ENCODE results near the gene TNNI3K.

The TNNI3K gene

DNA sequence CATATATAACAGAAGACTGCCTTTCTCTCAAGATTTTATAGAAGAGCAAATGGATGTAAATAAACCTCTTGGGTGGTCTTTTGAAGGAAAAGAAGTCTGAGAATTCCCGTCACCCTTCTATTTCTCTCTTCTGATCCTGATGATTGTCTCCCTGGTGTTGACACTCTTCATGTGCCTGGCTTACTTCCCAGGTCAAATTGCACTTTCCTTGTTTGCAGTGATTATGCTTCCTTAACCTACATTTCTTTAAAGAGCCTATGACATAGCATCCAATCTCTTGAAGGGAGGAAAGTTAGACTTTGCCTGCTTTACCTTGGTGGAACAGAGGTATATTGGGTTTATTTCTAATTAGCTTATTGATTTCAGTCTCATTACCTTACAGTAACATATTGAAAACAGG lies 197.1 kb downstream of the TNNI3K start:
- no peaks in the 10 kb centered on the region for H3K4me1 Mint-ChIP-seq
- no peaks in the 10 kb centered on the region for H3K36me3 Mint-ChIP-seq
- H3K4me3 Mint-ChIP-seq = no peak overlapping the region
- no peaks in the 10 kb centered on the region for H3K9me3 Mint-ChIP-seq
- no peak overlapping the region for H3K27ac Mint-ChIP-seq
- H3K27me3 Mint-ChIP-seq = no peaks in the 10 kb centered on the region

GRCh38 chr1:74434321-74434720 lies 199.1 kb downstream of the TNNI3K start:
- Mint-ChIP-seq H3K4me3 (no peak overlapping the region), H3K4me1 (no peaks in the 10 kb centered on the region), H3K27ac (no peak overlapping the region), H3K9me3 (no peaks in the 10 kb centered on the region), H3K27me3 (no peaks in the 10 kb centered on the region), H3K36me3 (no peaks in the 10 kb centered on the region)

DNA sequence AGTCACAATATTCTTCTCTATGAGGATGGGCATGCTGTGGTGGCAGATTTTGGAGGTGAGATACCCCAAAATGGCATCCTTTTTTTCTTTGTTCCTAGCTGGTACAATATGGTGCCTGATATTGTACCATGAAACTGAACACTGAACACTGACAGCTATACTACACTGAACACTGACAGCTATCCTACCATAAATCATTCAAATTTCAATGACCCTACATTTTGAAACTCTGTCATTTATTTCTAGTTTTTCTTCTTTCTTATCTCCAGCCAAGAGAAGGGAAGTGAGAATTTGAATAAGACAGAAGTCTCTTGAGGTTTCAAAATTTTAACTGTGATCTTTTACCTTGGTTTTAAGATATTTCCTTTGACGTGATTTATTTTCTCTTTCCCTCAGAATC lies 200.9 kb downstream of the TNNI3K start:
- H3K9me3 Mint-ChIP-seq = no peaks in the 10 kb centered on the region
- H3K27ac Mint-ChIP-seq = no peak overlapping the region
- no peak overlapping the region for H3K4me3 Mint-ChIP-seq
- H3K36me3 Mint-ChIP-seq = no peaks in the 10 kb centered on the region
- H3K4me1 Mint-ChIP-seq = no peaks in the 10 kb centered on the region
- no peaks in the 10 kb centered on the region for H3K27me3 Mint-ChIP-seq

- no peak overlapping the region for H3K27ac Mint-ChIP-seq
- H3K27me3 Mint-ChIP-seq = no peaks in the 10 kb centered on the region
- no peaks in the 10 kb centered on the region for H3K9me3 Mint-ChIP-seq
- no peaks in the 10 kb centered on the region for H3K4me1 Mint-ChIP-seq
- no peak overlapping the region for H3K4me3 Mint-ChIP-seq
- no peaks in the 10 kb centered on the region for H3K36me3 Mint-ChIP-seq
Measured at GRCh38 chr1:74437035-74437434, 201.8 kb downstream of the TNNI3K start.

DNA sequence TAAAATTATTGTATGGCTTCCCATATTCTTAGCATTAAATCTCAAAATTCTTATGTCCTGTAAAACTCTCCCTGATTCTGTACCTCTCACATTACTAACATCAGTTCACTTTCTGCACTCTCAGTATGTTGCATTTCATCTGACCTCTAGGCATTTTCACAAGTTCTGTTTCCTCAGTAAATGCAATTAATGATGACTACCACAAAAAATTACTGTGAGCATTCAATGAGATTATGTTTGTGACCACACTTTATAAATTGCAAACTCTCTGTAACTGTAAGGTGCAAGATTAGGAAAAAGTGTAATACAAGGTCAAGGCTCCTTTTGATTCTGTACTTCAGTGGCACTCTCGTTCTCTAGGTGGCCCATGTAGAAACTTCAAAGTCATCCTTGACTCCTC lies 216.8 kb downstream of the TNNI3K start:
- Mint-ChIP-seq H3K9me3 (peaks cover 9% of the 10 kb centered on the region), H3K27ac (no peak overlapping the region), H3K4me3 (no peak overlapping the region), H3K36me3 (no peaks in the 10 kb centered on the region), H3K4me1 (no peaks in the 10 kb centered on the region), H3K27me3 (no peaks in the 10 kb centered on the region)

DNA sequence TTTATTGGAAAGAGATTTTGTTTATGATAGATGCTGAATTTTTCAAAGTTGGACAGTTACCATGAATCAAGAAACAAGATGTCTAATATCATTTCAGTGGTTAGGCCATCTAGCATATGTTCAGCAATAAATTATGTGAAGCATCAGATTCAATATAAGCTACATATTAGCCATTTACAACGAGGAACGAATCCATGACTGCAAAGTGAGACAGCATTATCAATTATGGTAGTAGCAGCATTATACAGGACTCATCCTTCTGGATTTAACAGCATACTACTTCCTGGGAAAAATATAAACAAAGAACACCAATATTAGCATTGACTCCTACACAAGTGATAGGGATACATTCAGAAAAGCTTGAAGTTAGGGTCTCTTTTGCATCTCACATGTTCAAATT lies 218.1 kb downstream of the TNNI3K start:
- Mint-ChIP-seq H3K4me1 (no peaks in the 10 kb centered on the region), H3K27ac (no peak overlapping the region), H3K36me3 (no peaks in the 10 kb centered on the region), H3K9me3 (peaks cover 9% of the 10 kb centered on the region), H3K27me3 (no peaks in the 10 kb centered on the region), H3K4me3 (no peak overlapping the region)

DNA sequence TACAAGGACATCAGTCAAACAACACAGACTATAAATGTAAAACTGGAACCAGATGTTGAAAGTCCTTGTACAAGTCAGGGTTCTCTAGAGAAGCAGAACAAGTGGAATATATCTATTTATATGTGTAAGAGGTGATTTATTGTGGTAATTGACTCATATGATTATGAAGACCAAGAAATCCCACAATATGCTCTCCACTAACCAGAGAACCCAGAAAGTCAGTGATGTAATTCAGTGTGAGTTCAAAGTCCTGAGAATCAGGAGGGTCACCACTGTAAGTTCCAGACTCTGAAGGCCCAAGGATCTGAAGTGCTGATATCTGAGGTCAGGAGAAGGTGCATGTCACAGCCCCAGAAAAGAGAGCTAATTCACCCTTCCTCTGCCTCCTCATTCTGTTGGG lies 220.2 kb downstream of the TNNI3K start:
- Mint-ChIP-seq H3K4me1 (no peaks in the 10 kb centered on the region), H3K36me3 (no peaks in the 10 kb centered on the region), H3K27me3 (no peaks in the 10 kb centered on the region), H3K4me3 (no peak overlapping the region), H3K27ac (no peak overlapping the region), H3K9me3 (peaks cover 14% of the 10 kb centered on the region)

GRCh38 chr1:74457253-74457652 lies 222.1 kb downstream of the TNNI3K start:
- peaks cover 5% of the 10 kb centered on the region for H3K9me3 Mint-ChIP-seq
- H3K27me3 Mint-ChIP-seq = no peaks in the 10 kb centered on the region
- no peaks in the 10 kb centered on the region for H3K4me1 Mint-ChIP-seq
- H3K27ac Mint-ChIP-seq = no peak overlapping the region
- H3K36me3 Mint-ChIP-seq = no peaks in the 10 kb centered on the region
- no peak overlapping the region for H3K4me3 Mint-ChIP-seq

GRCh38 chr1:74463333-74463988 lies 228.3 kb downstream of the TNNI3K start:
- Mint-ChIP-seq H3K27ac (no peak overlapping the region), H3K27me3 (no peaks in the 10 kb centered on the region), H3K36me3 (no peaks in the 10 kb centered on the region), H3K4me3 (no peak overlapping the region), H3K4me1 (no peaks in the 10 kb centered on the region), H3K9me3 (peaks cover 5% of the 10 kb centered on the region)

GRCh38 chr1:74464037-74464436 lies 228.8 kb downstream of the TNNI3K start:
- no peaks in the 10 kb centered on the region for H3K4me1 Mint-ChIP-seq
- H3K4me3 Mint-ChIP-seq = no peak overlapping the region
- no peaks in the 10 kb centered on the region for H3K27me3 Mint-ChIP-seq
- H3K9me3 Mint-ChIP-seq = peaks cover 5% of the 10 kb centered on the region
- no peaks in the 10 kb centered on the region for H3K36me3 Mint-ChIP-seq
- no peak overlapping the region for H3K27ac Mint-ChIP-seq

DNA sequence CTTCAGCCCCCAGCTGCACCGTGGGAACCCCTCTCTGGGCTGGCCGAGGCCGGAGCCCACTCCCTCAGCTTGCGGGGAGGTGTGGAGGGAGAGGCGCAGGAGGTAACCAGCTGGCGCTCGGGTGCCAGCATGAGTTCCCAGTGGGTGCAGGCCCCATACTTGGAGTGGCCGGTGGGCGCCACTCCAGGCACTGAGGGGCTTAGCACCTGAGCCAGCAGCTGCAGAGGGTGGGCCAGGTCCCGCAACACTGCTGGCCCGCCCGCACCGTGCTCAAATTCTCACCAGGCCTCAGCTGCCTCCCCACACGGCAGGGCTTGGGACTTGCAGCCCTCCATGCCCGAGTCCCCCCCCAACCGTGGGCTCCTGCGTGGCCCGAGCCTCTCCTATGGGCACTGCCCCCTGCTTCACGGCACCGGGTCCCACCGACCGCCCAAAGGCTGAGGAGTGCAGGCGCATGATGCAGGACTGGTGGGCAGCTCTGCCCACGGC lies 230.1 kb downstream of the TNNI3K start:
- Mint-ChIP-seq H3K27ac (no peak overlapping the region), H3K9me3 (no peaks in the 10 kb centered on the region), H3K4me3 (no peak overlapping the region), H3K36me3 (no peaks in the 10 kb centered on the region), H3K27me3 (no peaks in the 10 kb centered on the region), H3K4me1 (no peaks in the 10 kb centered on the region)

GRCh38 chr1:74467786-74468377 lies 232.7 kb downstream of the TNNI3K start:
- Mint-ChIP-seq H3K9me3 (no peaks in the 10 kb centered on the region), H3K27ac (no peak overlapping the region), H3K4me1 (no peaks in the 10 kb centered on the region), H3K36me3 (no peaks in the 10 kb centered on the region), H3K27me3 (no peaks in the 10 kb centered on the region), H3K4me3 (no peak overlapping the region)

GRCh38 chr1:74468982-74469603 lies 233.9 kb downstream of the TNNI3K start:
- no peaks in the 10 kb centered on the region for H3K27me3 Mint-ChIP-seq
- H3K9me3 Mint-ChIP-seq = no peaks in the 10 kb centered on the region
- H3K4me1 Mint-ChIP-seq = no peaks in the 10 kb centered on the region
- no peak overlapping the region for H3K4me3 Mint-ChIP-seq
- no peak overlapping the region for H3K27ac Mint-ChIP-seq
- no peaks in the 10 kb centered on the region for H3K36me3 Mint-ChIP-seq

- Mint-ChIP-seq H3K9me3 (no peaks in the 10 kb centered on the region), H3K36me3 (no peaks in the 10 kb centered on the region), H3K4me3 (no peak overlapping the region), H3K4me1 (no peaks in the 10 kb centered on the region), H3K27me3 (no peaks in the 10 kb centered on the region), H3K27ac (no peak overlapping the region)
Measured at GRCh38 chr1:74470251-74470650, 235.1 kb downstream of the TNNI3K start.

DNA sequence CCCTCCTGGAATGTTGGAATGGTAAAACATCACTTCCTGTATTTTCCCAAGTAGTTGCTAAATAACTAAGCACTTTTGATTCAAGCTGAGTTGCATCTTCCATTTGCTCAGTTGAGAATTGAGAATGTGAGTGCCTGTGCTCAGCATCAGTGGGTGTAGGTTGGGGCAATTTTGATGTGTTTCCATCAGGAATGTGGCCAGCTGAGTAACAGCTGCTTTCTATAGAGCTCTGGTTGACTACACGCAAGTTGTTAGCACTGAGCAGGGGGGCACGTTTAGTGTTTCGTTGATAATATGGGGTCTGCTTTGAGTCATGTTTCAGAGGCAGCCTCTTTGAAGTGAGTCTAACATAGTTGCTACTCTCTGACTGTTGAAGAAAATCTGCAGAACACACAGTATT lies 235.7 kb downstream of the TNNI3K start:
- H3K4me3 Mint-ChIP-seq = no peak overlapping the region
- H3K27me3 Mint-ChIP-seq = no peaks in the 10 kb centered on the region
- H3K4me1 Mint-ChIP-seq = no peaks in the 10 kb centered on the region
- H3K36me3 Mint-ChIP-seq = no peaks in the 10 kb centered on the region
- H3K27ac Mint-ChIP-seq = no peak overlapping the region
- H3K9me3 Mint-ChIP-seq = no peaks in the 10 kb centered on the region

- H3K27me3 Mint-ChIP-seq = no peaks in the 10 kb centered on the region
- H3K9me3 Mint-ChIP-seq = no peaks in the 10 kb centered on the region
- no peaks in the 10 kb centered on the region for H3K36me3 Mint-ChIP-seq
- no peaks in the 10 kb centered on the region for H3K4me1 Mint-ChIP-seq
- H3K4me3 Mint-ChIP-seq = no peak overlapping the region
- no peak overlapping the region for H3K27ac Mint-ChIP-seq
Measured at GRCh38 chr1:74471470-74471869, 236.3 kb downstream of the TNNI3K start.
